ENCODE results near the gene NPAS4.
A peak's percentile ranks its signal among the peaks of the same experiment; 100 is the strongest.
"Not testable (repeated sequence)": the region's sequence is repeated elsewhere in the genome, so short reads cannot be mapped to it uniquely, and the experiment has no call there.

Gene NPAS4

GRCh38 chr11:66459138-66459778, 38.4 kb downstream of the NPAS4 start:
- DNase-seq = no peak

DNA sequence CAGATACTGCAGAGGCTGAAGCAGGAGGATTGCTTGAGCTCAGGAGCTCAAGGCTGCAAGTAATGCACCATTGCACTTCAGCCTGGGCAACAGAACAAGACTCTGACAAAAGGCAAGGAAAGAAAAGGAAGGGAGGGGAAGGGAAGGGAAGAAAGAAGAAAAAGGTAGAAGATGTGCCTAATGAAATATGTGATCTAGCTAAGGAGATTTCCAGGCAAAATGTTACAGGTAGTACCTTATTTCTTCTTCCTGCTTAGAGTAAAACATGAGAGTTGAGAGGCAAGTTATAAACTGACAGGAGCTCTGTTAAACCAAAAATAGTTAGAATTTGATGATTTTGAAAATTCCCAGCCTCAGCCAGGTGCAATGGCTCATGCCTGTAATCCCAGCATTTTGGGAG, 41.2 kb downstream of the NPAS4 start:
- no peak for DNase-seq

DNA sequence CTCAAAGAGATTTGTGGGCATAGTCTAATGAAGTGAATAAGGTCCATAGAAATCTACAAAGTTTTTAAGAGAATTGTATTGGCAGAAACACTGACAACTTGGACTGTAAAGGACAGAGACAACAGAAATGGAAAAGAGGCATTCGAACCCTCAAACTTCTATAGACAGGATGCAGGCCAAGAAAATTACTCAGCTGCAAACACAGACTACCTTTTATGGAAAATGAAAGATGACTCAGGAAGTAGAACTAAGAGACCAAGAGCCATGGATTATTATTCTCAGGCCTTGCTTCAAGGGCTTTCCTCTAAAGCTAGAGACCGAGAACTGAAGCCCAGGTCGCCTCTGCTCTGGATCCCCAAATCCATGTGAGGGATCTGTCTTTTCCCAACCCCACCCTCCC, 42.1 kb downstream of the NPAS4 start:
- no peak for DNase-seq

GRCh38 chr11:66464116-66464515, 43.3 kb downstream of the NPAS4 start:
- DNase-seq = not testable (repeated sequence)

- DNase-seq = no peak
Measured at GRCh38 chr11:66464916-66465315, 44.1 kb downstream of the NPAS4 start.

DNA sequence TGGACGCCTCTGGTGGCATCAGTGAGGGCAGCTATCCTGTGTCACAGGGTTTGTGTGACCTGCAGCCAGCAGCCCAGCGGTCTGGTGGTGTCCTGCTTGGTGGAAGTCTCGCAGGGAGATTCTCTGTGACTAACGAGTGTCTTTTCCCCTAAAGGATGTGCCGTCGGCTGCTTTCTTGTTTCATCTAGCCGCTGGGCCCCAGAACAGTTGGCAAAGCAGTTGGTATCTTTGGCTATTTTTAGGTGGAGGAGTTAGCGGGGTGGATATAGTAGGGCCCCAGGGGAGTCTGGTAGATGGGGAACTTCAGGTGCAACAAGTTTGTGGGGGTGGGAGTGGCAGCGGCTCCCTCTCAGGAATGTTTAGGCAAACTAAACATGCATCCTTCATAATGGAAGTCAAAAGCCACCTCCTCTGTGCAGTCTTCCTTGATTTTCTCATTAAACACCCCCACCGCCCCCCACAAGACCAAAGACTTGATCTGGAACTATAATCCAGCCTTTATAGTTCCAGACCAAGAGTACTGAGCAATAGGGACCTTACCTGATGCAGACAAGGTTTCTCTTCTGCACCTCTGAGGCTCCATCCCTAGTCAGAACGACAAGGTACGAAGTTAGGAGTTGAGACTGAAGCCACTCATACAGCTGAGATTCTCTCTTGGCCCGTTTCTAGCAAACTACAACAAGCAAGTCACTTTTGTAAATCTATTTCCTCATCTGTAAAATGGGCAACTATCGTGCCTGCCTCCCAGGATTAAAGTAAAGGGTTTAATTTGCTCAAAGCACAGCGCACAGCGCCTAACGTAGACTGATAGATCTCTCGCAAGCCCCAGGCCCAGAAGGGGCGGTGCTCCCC, 44.8 kb downstream of the NPAS4 start:
- no peak for DNase-seq

DNA sequence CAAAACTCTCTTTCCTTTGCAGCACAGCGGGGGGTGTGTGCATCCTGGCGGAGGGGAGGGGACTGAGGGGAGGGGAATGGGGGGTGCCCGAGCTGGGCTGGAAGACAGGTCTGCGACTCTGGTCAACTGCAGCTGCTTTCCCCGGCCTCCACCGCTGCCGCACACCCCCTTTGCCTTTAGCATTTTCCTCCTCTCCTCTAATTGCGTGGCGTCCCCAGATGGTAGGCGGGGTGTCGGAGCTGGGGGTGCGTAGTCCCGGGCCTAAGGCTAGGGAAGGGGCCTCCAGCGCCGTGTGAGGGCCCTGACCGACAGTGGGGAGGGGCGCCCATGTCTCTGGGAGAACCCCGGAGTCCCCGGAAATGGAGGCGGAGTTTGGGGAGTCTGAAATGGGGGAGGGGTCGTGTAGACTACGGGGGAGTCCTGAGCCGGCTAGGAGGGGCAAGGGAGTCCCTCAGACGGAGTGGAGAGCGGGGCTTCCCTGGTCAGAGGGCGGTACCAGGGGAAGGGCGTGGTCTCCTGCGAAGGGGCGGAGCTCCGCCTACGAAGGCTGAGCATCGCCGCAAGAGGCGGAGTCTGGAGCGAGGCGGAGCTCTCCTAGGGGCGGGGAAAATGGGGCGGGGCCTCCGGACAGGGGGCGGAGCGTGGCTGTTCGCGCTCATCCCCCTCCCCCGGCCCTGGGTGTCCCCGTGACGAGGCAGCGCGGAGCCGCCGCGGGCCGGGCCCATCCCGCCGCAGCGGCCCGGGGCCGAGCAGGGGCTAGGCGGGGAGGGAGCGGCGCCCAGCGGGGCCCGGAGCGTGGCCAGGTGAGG, 45.6 kb downstream of the NPAS4 start, which contains the start of gene PELI3:
PELI3 (plus strand) TSS at position 681 of the 809 bp plus-strand sequence. CDS start 1,224 bp downstream, outside the sequence.
- DNase-seq = peak; percentile 91

GRCh38 chr11:66467034-66467659, 46.3 kb downstream of the NPAS4 start:
- DNase-seq = peak; percentile 52

- DNase-seq = peak; percentile 29
Measured at GRCh38 chr11:66467756-66468155, 46.9 kb downstream of the NPAS4 start.

DNA sequence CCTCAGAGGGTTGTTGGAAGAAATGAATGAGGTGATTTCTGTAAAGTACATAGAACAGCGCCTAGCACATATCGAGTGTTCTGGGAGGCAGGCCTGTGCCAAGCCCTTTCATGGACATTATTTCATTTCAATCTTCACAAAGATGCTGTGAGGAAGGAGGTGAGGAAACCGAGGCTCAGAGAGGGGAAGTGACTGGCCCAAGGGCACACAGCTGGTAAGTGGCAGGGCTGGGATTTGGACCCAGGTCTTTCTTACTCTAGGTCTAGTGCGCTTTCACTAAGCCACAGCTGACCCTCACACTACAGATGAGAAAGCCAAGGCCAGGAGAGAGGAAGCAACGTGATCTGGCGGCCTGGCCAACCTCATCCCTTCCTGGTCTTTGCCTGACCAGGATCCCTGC, 47.9 kb downstream of the NPAS4 start:
- no peak for DNase-seq

DNA sequence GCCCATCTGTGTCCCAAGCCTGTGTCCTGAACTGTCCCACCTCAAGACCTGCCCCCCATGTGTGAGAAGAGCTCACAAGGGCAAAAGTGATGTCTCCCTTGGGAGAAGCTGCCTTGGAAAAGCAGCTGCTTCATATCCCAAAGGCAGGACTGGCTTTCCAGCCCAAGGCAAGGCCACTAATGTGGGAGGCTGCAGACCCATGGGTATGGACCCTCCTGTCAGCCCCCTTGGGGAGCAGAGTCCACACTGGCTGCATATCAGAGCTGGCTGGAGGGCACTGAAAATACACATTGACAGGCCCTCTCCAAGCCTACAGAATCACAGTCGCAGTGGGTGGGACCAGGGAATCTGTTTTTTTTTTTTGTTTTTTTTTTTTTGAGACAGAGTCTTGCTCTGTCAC, 48.6 kb downstream of the NPAS4 start:
- no peak for DNase-seq

DNA sequence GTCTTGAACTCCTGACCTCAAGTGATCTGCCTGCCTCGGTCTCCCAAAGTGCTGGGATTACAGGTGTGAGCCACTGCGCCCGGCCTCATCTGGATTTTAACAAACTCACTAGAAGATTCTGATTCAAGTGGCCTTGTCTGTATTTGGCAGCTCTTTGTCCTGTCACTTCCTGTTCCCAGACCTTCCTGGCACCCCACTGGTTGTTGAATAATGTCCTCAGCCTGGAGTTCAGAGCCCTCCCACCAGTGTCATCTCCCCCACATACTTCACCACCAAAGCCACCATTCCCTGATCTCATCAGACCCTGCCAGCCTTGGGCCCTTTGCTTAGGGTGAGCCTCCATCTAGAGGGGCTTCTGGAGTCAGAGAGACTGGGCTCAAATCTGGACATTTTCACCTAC, 49.2 kb downstream of the NPAS4 start:
- DNase-seq = no peak

- DNase-seq = no peak
Measured at GRCh38 chr11:66471142-66471541, 50.3 kb downstream of the NPAS4 start.

- DNase-seq = no peak
Measured at GRCh38 chr11:66472054-66472453, 51.2 kb downstream of the NPAS4 start.

DNA sequence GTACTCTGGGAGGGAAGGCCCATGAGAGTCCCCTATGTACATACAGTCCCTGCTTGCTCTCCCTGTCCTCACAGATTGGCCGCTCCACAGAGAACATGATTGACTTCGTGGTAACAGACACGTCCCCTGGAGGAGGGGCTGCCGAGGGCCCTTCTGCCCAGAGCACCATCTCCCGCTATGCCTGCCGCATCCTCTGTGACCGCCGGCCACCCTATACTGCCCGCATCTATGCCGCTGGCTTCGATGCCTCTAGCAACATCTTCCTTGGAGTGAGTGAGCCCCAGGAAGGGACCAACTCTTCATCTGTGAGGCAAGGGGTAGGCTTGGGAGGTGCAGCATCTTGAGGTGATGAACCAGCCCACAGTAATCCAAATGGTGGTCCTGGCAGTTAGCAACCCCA, 52.3 kb downstream of the NPAS4 start:
- no peak for DNase-seq

GRCh38 chr11:66473608-66474515, 53.0 kb downstream of the NPAS4 start:
- DNase-seq = no peak

GRCh38 chr11:66475349-66476172, 54.7 kb downstream of the NPAS4 start:
- DNase-seq = peak; percentile 31

All from NCI-H345 (cell line).